GM19099 (cell line): Measurements from ENCODE around the gene PTPRN2.

Experiments
- POLR2A ChIP-seq: IDR thresholded peaks from 3 replicates; pipeline ENCODE4 v1.6.1; 2011; ENCODE audit warnings: low read depth; ENCODE audit not compliant: insufficient read length; ENCODE audit errors: extremely low read depth

Gene PTPRN2

DNA sequence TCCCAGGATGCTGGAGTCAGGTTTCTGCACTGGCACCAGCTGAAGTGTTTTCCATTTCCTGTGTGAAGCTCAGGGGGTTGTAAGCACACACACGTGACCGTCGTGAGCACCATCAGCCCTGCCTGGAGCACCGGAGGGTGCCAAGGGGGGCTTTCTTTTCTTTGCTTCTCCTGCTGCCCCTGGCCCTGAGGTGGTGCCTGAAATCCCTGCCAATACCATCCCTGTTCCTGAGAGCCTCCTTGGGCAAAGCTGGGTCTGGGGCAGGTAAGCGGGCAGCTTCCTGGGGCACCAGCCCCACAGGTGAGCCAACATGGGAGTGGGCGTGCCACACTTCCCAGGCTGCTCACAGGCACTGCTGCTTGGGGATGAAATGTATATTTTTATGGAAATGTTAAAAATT is 657.2 kb downstream of the PTPRN2 start:
- TF ChIP-seq POLR2A, result no peak

DNA sequence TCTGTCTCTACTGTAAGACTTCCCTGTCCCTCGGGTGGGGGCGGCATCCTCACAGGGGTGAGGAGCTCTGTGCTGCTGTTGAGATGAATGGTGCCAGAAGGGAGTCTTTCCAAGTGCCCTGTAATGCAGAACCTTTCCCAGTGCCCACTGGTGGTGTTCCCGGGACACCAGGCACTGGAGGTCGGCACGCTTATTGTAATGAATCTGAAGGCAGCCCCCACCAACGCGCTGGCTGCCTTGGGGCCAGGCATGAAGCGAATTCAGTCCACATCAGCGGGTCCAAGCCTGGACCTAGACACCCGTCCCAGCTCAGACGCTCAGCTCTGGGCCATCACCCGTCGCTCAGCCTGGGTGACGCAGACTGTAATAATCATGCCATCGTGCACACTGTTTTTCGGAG is 658.0 kb downstream of the PTPRN2 start:
- no peak for TF ChIP-seq POLR2A

DNA sequence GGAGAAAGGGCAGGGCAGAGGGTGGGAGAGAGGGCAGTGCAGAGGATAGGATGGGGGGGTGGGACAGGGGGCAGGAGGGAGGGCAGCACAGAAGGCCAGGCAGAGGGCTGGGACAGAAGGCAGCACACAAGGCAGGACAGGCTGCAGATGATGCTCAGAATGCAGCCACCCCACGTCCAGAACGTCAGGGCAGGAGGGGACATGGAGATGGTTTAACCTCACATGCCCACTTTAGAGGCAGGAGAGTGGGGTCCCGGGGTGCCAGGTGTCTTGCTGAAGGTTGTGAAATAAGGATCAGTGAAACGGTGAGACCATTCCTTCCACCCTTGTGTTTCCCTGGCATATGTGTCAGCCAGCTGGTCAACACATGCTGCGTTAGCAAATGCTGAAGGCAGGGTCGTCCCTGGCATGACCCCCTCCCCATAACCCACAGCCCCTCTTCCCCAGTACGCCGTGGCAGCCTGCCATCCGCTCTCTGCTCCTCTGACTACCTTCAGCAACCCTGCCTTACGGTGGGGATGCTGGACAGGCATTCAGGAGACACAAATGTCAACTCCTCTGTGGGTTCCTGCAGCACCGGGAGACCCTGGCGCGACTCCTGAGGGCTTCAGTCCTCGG is 658.7 kb downstream of the PTPRN2 start:
- TF ChIP-seq POLR2A, result no peak

DNA sequence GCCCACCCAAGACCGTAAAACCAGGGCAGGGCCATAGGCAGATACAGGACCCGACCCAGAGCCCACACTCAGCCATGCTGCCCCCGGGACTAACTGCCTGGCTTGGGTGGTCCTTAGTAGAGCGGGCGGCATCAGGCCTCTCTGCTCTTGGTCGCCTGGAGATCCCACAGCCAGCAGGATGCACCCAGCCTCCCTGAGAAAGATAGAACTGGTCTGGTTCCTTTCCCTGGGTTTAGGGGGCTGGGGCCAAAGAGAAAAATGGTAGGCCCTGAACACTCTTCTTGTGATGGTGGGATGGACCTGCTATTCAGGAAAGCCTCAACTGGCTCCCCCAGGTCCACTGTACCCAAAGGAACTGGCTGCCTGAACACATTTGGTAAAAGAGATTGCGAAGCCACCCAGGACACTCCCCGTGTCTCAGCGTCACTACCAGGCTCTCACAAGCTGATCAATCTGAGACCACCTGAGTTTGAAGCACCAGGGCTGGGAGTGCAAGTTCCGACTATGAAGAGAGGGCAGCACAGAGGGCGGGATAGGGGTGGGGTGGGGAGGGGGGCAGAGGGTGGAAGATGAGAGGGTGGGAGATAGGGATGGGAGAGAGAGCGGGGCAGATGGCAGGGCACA is 659.3 kb downstream of the PTPRN2 start:
- no peak for TF ChIP-seq POLR2A

DNA sequence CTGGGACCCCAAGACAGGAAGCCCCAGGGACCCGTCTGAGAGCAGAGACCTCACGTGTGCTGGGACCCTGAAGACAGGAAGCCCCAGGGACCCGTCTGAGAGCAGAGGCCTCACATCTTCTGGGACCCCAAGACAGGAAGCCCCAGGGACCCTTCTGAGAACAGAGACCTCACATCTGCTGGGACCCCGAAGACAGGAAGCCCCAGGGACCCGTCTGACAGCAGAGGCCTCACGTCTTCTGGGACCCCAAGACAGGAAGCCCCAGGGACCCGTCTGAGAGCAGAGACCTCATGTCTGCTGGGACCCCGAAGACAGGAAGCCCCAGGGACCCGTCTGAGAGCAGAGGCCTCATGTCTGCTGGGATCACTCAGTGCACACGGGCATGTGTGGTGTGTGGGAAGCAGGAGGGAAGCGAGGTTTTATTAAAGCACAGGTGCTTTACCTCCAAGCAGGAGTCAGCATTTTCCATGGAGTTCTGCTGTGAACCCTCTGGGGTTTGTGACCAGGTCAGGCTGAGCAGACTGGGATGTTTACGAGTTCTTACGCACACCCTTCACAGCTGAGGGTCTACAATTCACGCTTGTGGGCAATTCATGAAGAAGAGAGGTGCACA is 660.2 kb downstream of the PTPRN2 start:
- TF ChIP-seq POLR2A, result no peak

DNA sequence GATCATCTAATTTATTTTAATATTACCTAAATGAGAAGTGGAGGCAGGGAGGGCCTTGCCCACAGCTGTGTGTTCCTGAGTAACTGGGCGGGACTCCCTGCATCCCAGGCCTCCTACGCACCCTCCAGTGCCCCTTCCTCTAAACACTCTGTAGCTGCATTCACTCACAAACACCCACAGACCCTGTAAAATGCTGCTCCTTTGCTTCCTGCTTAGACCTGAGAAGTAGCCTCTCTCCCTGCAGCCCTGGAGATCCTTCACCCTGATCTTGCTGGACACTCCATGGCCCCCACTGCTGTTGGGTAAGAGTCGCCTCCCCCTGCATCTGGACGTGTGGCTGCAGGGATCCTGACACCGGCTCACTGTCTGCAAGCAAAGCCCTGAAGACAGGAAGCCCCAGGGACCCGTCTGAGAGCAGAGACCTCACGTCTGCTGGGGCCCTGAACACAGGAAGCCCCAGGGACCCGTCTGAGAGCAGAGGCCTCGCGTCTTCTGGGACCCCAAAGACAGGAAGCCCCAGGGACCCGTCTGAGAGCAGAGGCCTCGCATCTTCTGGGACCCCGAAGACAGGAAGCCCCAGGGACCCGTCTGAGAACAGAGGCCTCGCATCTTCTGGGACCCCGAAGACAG is 661.0 kb downstream of the PTPRN2 start:
- TF ChIP-seq POLR2A, result no peak

DNA sequence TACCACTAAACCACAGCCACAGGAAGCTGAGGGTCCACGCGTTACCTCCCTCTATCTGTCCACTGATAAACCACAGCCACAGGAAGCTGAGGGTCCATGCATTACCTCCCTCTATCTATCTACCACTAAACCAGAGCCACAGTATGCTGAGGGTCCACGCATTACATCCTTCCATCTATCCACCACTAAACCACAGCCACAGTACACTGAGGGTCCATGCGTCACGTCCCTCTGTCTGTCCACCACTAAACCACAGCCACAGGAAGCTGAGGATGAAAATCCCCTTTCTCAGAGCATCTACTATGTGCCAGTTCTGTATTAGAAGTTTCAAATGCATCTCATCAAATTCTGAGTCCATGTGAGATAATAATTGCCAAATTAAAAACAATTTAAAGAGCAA is 661.5 kb downstream of the PTPRN2 start:
- no peak for TF ChIP-seq POLR2A

DNA sequence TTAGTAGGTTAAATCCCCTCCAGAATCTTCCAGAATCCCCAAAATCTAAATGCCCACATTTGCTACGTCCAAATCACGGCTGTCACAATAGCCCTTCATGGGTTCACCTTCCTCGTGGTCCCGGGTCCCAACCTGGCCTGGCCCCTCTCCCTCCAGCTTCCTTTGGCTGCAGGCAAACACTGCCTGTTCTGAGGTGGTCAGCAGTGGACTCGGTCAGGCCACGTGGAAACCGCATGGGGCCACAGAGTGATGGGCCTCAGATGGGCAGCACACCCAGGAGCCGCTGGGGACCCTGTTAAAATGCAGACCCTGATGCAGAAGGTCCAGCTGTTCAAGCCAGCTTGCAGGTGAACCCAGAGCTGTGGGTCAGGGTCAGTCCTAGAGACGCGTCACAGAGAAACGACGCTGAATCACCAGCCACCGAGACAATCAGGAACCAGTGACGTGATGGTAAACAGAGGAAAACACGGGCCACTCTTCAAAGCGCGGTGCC is 662.2 kb downstream of the PTPRN2 start:
- no peak for TF ChIP-seq POLR2A

DNA sequence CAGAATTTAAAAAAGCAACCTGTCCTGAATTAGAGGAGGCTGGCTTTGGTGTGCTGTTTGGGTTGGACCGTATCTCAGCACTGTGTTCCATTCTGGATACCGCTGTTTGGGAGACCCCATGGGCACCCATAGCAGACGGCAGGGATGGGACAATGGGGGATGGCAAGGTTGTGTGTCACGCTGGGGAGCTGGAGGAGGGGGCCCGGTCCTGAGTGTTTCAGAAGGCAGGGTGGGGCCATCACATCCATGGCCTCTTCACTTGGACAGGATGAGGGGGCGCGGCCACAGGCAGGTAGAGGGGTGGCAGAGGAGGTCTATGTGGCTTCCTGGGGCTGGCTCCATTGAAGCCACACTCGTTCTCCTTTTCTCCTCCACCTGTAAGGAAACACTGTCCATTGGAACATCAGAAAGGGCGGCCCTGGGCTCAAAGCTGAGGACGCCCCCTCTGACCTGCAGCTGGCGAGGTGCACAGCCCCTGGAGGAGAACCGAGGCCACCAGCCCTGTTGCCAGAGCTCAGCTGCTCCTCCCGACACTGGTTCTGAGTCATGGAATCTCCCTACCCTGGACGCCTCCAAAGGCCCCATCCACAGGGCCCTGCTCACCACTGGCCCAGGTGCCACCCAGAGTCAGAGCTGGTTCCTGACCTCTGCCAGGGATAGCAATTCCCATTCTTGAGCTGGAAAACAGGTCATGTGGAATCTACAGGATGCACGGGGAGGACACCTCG is 663.6 kb downstream of the PTPRN2 start:
- TF ChIP-seq POLR2A, result no peak

DNA sequence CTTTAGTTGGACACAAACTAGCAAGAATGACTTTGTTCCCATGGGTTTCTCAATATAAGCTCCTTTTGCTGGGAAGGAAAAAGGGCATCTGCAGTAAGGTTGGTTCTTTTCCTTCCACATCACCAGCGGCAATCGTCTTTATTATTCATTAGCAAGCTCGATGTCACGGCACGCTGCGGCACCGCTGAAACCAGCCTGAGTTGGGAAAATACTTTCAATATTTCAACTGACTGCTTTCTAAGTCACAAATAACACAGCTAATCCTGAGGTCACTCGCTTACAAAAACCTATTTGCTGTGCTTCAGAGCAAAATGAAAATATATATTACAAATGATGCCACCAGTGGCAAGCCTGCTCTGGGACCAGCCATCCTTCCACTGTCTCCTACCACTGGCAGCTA is 665.0 kb downstream of the PTPRN2 start:
- TF ChIP-seq POLR2A, result no peak

DNA sequence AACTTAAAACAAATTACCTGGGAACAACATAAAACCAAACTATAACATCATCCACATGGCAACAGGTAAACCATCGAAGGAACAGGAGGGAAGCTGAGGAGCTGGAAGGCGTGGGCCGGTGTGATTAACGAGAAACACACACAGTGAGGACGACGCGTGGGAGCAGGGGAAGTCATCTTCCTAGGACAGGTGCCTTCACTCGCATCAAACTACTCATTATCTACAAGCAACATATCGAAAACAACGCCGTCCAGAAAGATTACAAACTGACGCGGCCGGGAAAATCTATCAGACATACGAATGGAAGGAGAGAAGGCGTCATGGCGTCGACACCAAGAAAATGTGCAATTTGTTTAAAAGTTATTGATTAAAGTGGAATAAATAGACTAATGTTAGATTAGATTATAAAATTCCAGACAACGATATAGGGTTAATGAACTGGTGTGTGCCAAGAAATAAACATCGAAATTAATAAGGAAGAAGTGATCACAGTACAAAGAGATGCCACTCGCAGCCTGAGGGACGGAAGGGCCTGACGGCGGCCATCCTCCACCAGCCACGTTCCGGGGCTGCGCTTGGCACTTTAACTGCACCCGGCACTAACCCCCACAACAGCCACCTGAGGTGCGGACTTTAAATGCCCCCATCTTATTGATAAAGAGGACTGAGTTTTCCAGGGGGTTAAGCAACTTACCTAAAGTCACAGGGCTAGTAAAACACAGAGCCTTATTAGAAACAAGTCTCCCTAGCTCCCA is 669.1 kb downstream of the PTPRN2 start:
- no peak for TF ChIP-seq POLR2A

DNA sequence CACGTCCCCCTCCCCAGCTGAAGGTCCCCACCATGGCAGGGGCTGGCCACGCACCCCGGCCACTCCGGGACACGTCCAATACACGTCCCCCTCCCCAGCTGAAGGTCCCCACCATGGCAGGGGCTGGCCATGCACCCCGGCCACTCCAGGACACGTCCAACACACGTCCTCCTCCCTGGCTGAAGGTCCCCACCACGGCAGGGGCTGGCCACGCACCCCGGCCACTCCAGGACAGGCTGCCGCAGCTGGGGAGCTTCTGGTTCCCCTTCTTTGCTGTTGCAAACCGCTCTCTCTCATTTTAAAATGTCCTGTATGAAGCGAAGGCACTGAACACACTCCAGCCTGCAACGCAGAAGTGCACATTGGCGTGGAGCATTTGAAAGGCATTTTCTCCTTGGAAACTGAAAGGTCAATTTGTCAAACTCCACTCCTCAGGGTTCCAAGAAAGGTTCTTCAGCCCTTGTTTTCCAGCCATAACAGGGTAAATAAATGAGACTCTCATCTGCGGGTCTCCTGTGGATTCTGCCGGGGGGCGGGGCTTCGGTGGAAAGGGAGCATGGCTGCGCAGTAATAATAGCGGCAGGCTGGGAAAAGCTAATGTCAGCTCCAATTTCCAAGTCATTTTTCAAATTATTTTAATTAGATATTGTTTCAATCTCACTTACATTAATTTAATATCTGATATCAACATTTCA is 670.5 kb downstream of the PTPRN2 start:
- TF ChIP-seq POLR2A, result no peak

DNA sequence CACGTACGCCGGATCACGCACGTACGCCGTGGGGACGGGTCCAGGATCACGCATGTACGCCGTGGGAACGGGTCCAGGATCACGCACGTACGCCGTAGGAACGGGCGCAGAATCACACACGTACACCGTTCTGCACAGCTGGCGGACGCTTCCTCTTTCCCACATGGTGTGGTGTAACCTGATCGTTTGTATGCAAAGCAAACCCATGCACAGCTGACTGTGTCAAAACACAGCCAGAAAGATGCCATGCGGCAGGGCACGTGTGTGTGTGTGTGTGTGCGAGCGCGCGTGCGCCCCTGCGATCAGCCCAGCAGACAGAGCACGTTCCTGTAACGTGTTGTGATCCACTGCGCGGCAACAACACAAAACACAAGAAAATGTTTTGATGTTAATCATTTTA is 677.2 kb downstream of the PTPRN2 start:
- TF ChIP-seq POLR2A, result no peak

DNA sequence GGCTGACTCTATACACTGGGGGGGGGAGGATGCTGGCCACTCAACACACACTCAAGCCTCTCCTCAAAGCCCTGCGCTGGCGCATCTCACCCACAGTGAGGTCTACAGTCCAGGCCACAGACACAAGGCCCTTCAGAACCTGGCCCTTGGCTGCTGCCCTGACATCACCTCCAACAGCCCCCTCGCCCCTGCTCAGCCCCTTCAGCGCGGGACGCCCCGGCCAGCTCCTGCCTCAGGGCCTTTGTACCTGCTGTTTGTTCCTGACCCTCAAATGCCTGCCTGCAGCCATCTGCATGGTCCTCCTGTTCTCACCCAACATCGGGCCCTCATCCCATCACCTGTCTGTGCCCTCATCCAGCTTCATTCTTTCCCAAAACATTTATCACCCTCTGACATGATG is 678.3 kb downstream of the PTPRN2 start:
- no peak for TF ChIP-seq POLR2A
